ENCODE measurements around the gene PREB. TPM values are rescaled to one million over a fixed set of nuclear protein-coding genes. Genes with fewer than 3 reads are reported as not detected.
A peak's percentile ranks its signal among the peaks of the same experiment; 100 is the strongest.

PREB gene
- total and polyA plus RNA-seq, 2 of the 13 experiments (the other 11 are each of a cell fraction or from before 2014, with no cell fraction given) = 112 to 192 TPM

GRCh38 chr2:27152102-27152795 is 17.8 kb upstream of the PREB start (continued):
- TF ChIP-seq TGIF2 (CRISPR knock-in tag; IDR thresholded peaks at IDR 0.05) = no peak
- TF ChIP-seq SMYD3 (CRISPR knock-in tag; IDR thresholded peaks at IDR 0.05) = no peak
- TF ChIP-seq ISX (CRISPR knock-in tag; conservative IDR thresholded peaks at IDR 0.05) = no peak
- no peak for TF ChIP-seq ATM (IDR thresholded peaks at IDR 0.05; ENCODE audit: borderline replicate concordance)
- 0 out of 2 replicates have a peak, but pooled peaks have one; percentile 24 for TF ChIP-seq KAT8 (CRISPR knock-in tag; IDR thresholded peaks at IDR 0.05)
- no peak for TF ChIP-seq SRSF1 (optimal IDR thresholded peaks at IDR 0.05; ENCODE audit: low read depth, low read length)
- TF ChIP-seq MLLT10 (CRISPR knock-in tag; IDR thresholded peaks at IDR 0.05) = no peak
- TF ChIP-seq DR1 (CRISPR knock-in tag; IDR thresholded peaks at IDR 0.05) = no peak
- TF ChIP-seq ZFP1 (CRISPR knock-in tag; IDR thresholded peaks at IDR 0.05) = no peak
- TF ChIP-seq ZFP41 (CRISPR knock-in tag; IDR thresholded peaks at IDR 0.05; ENCODE audit: borderline replicate concordance) = 0 out of 2 replicates have a peak, but pooled peaks have one; percentile 60
- TF ChIP-seq KMT2B (CRISPR knock-in tag; IDR thresholded peaks at IDR 0.05) = no peak
- TF ChIP-seq DNMT1 (CRISPR knock-in tag; IDR thresholded peaks at IDR 0.05) = no peak
- peak; percentile 45; the same call in 1 of the 2 replicates for TF ChIP-seq RXRA (CRISPR knock-in tag; IDR thresholded peaks at IDR 0.05)
- no peak for TF ChIP-seq U2AF1 (optimal IDR thresholded peaks at IDR 0.05; ENCODE audit: low read depth, low read length)
- TF ChIP-seq ZNF609 (CRISPR knock-in tag; IDR thresholded peaks at IDR 0.05; ENCODE audit: borderline replicate concordance) = no peak
- TF ChIP-seq MED13 (CRISPR knock-in tag; IDR thresholded peaks at IDR 0.05) = no peak
- TF ChIP-seq CAMTA2 (CRISPR knock-in tag; IDR thresholded peaks at IDR 0.05; ENCODE audit: borderline replicate concordance) = no peak
- TF ChIP-seq ZNF530 (CRISPR knock-in tag; IDR thresholded peaks at IDR 0.05; ENCODE audit: low read depth) = no peak
- TF ChIP-seq ZBTB49 (CRISPR knock-in tag; IDR thresholded peaks at IDR 0.05; ENCODE audit: borderline replicate concordance) = no peak
- TF ChIP-seq SAP130 (CRISPR knock-in tag; IDR thresholded peaks at IDR 0.05; ENCODE audit: low read depth) = peak; percentile 29; the same call in 1 of the 2 replicates
- no peak; the same call in 1 of the 2 replicates for TF ChIP-seq SSRP1 (CRISPR knock-in tag; IDR thresholded peaks at IDR 0.05)
- TF ChIP-seq ZFP90 (CRISPR knock-in tag; IDR thresholded peaks at IDR 0.05; ENCODE audit: borderline replicate concordance) = no peak
- TF ChIP-seq SOX13 (IDR thresholded peaks at IDR 0.05) = no peak
- TF ChIP-seq SOX13 (CRISPR knock-in tag; conservative IDR thresholded peaks at IDR 0.05 in 1 of 2, IDR thresholded peaks at IDR 0.05 in 1 of 2) = peak in 1 of 2 experiments; percentile 8; a peak in 1 of 4 replicates
- no peak for TF ChIP-seq GLI4 (CRISPR knock-in tag; IDR thresholded peaks at IDR 0.05; ENCODE audit: borderline replicate concordance)
- TF ChIP-seq MTA3 (CRISPR knock-in tag; IDR thresholded peaks at IDR 0.05) = no peak

Data from HepG2 (cell line).